SK-N-SH treated with all-trans-retinoic acid at 6 μM for 48 hours (cell line): ENCODE measurements around the gene RBM24.

ENCODE experiments used
- ATAC-seq: fragments of 200-7000 bp; cut with Tn5 transposase; 3 replicates; pipeline ENCODE4 v1.9.1; 2020; ENCODE audit warnings: mild to moderate bottlenecking, moderate library complexity
- ARNTL ChIP-seq: fragments of 450-650 bp; formaldehyde crosslinking; IDR thresholded peaks from 2 replicates; pipeline ENCODE4 v1.5.0; 2020; ENCODE audit warnings: low read depth, mild to moderate bottlenecking, moderate library complexity, borderline replicate concordance
- BACH2 ChIP-seq: fragments of 250-450 bp; sonication (Bioruptor Pico); IDR thresholded peaks from 2 replicates; pipeline ENCODE4 v1.9.0; 2021; ENCODE audit warnings: mild to moderate bottlenecking, borderline replicate concordance
- CSDC2 ChIP-seq: fragments of 250-450 bp; sonication (Bioruptor Pico); IDR thresholded peaks from 2 replicates; pipeline ENCODE4 v1.5.0; 2020; ENCODE audit warnings: mild to moderate bottlenecking, moderate library complexity
- ESRRG ChIP-seq: fragments of 250-450 bp; sonication (Bioruptor Pico); IDR thresholded peaks from 2 replicates; pipeline ENCODE4 v1.6.1; 2021; ENCODE audit warnings: mild to moderate bottlenecking
- GLIS3 ChIP-seq: fragments of 250-450 bp; sonication (Bioruptor Pico); IDR thresholded peaks from 2 replicates; pipeline ENCODE4 v1.5.0; 2020; ENCODE audit warnings: mild to moderate bottlenecking, moderate library complexity
- ISL1 ChIP-seq: fragments of 250-450 bp; sonication (Bioruptor Pico); IDR thresholded peaks from 2 replicates; pipeline ENCODE4 v2.1.2; 2022; ENCODE audit warnings: mild to moderate bottlenecking, moderate library complexity
- OSR1 ChIP-seq: fragments of 250-450 bp; sonication (Bioruptor Pico); IDR thresholded peaks from 2 replicates; pipeline ENCODE4 v1.8.0; 2022; ENCODE audit warnings: moderate library complexity, mild to moderate bottlenecking, inconsistent platforms
- PPARA ChIP-seq: fragments of 250-450 bp; sonication (Bioruptor Pico); IDR thresholded peaks from 2 replicates; pipeline ENCODE4 v1.5.0; 2020; ENCODE audit warnings: mild to moderate bottlenecking, borderline replicate concordance
- RARB ChIP-seq: fragments of 250-450 bp; sonication (Bioruptor Pico); IDR thresholded peaks from 2 replicates; pipeline ENCODE4 v1.8.0; 2021; ENCODE audit warnings: mild to moderate bottlenecking, moderate library complexity
- TCF4 ChIP-seq: fragments of 250-450 bp; sonication (Bioruptor Pico); IDR thresholded peaks from 2 replicates; pipeline ENCODE4 v1.8.0; 2021; ENCODE audit warnings: mild to moderate bottlenecking, moderate library complexity, borderline replicate concordance
- TOX ChIP-seq: fragments of 250-450 bp; sonication (Bioruptor Pico); IDR thresholded peaks from 2 replicates; pipeline ENCODE4 v1.8.0; 2021; ENCODE audit warnings: mild to moderate bottlenecking, moderate library complexity, borderline replicate concordance
- ZC3H10 ChIP-seq: fragments of 250-450 bp; sonication (Bioruptor Pico); IDR thresholded peaks from 2 replicates; pipeline ENCODE4 v1.5.1; 2021; ENCODE audit warnings: mild to moderate bottlenecking, moderate library complexity
- ZFP3 ChIP-seq: fragments of 250-450 bp; sonication (Bioruptor Pico); IDR thresholded peaks from 2 replicates; pipeline ENCODE4 v1.5.0; 2020; ENCODE audit warnings: mild to moderate bottlenecking, moderate library complexity
- ZFP30 ChIP-seq: fragments of 450-650 bp; formaldehyde crosslinking; IDR thresholded peaks from 2 replicates; pipeline ENCODE4 v1.5.0; 2022; ENCODE audit warnings: mild to moderate bottlenecking, moderate library complexity
- ZNF70 ChIP-seq: fragments of 450-650 bp; formaldehyde crosslinking; IDR thresholded peaks from 2 replicates; pipeline ENCODE4 v1.5.0; 2020; ENCODE audit warnings: mild to moderate bottlenecking, moderate library complexity
- ZNF8 ChIP-seq: fragments of 450-650 bp; formaldehyde crosslinking; IDR thresholded peaks from 2 replicates; pipeline ENCODE4 v1.5.0; 2020; ENCODE audit warnings: mild to moderate bottlenecking, moderate library complexity
- TF ChIP-seq, protein P1 (sequence below): fragments of 250-450 bp; sonication (Bioruptor Pico); IDR thresholded peaks from 2 replicates; pipeline ENCODE4 v1.5.1; 2020; ENCODE audit warnings: low read depth, mild to moderate bottlenecking, moderate library complexity
- TF ChIP-seq, protein P2 (sequence below): fragments of 250-450 bp; sonication (Bioruptor Pico); IDR thresholded peaks from 2 replicates; pipeline ENCODE4 v1.8.0; 2021; ENCODE audit warnings: low read depth, mild to moderate bottlenecking, moderate library complexity, borderline replicate concordance
- TF ChIP-seq, protein P3 (sequence below): fragments of 250-450 bp; sonication (Bioruptor Pico); IDR thresholded peaks from 2 replicates; pipeline ENCODE4 v1.5.1; 2021; ENCODE audit warnings: mild to moderate bottlenecking, moderate library complexity
- TF ChIP-seq, protein P4 (sequence below): fragments of 250-450 bp; sonication (Bioruptor Pico); IDR thresholded peaks from 2 replicates; pipeline ENCODE4 v1.8.0; 2020; ENCODE audit warnings: mild to moderate bottlenecking, moderate library complexity, borderline replicate concordance

Gene RBM24

DNA sequence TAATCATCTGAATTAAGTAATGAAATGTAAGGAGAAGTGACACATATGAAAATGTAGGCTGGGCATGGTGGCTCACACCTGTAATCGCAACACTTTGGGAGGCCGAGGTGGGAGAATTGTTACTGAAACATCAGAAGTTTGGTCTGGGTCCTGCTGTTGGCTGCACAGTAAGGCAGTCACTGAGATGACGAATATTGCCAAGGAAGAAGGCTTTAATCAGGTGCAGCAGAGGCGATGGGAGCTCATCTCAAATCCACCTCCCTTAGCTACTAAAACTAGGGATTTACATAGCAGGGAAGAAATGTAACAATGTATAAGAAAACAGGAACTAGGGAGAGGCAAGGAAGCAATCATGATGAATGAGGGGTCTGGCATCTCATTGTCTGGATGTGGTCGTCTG is 50.1 kb downstream of the RBM24 start:
- TF ChIP-seq, protein P1, sequence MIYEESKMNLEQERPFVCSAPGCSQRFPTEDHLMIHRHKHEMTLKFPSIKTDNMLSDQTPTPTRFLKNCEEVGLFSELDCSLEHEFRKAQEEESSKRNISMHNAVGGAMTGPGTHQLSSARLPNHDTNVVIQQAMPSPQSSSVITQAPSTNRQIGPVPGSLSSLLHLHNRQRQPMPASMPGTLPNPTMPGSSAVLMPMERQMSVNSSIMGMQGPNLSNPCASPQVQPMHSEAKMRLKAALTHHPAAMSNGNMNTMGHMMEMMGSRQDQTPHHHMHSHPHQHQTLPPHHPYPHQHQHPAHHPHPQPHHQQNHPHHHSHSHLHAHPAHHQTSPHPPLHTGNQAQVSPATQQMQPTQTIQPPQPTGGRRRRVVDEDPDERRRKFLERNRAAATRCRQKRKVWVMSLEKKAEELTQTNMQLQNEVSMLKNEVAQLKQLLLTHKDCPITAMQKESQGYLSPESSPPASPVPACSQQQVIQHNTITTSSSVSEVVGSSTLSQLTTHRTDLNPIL (CRISPR knock-in tag): no peak
- TF ChIP-seq TCF4 (CRISPR knock-in tag): no peak
- TF ChIP-seq, protein P2, sequence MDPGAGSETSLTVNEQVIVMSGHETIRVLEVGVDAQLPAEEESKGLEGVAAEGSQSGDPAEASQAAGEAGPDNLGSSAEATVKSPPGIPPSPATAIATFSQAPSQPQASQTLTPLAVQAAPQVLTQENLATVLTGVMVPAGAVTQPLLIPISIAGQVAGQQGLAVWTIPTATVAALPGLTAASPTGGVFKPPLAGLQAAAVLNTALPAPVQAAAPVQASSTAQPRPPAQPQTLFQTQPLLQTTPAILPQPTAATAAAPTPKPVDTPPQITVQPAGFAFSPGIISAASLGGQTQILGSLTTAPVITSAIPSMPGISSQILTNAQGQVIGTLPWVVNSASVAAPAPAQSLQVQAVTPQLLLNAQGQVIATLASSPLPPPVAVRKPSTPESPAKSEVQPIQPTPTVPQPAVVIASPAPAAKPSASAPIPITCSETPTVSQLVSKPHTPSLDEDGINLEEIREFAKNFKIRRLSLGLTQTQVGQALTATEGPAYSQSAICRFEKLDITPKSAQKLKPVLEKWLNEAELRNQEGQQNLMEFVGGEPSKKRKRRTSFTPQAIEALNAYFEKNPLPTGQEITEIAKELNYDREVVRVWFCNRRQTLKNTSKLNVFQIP (CRISPR knock-in tag): no peak
- TF ChIP-seq ZC3H10 (CRISPR knock-in tag): no peak
- TF ChIP-seq ZFP30 (CRISPR knock-in tag): no peak
- TF ChIP-seq, protein P3, sequence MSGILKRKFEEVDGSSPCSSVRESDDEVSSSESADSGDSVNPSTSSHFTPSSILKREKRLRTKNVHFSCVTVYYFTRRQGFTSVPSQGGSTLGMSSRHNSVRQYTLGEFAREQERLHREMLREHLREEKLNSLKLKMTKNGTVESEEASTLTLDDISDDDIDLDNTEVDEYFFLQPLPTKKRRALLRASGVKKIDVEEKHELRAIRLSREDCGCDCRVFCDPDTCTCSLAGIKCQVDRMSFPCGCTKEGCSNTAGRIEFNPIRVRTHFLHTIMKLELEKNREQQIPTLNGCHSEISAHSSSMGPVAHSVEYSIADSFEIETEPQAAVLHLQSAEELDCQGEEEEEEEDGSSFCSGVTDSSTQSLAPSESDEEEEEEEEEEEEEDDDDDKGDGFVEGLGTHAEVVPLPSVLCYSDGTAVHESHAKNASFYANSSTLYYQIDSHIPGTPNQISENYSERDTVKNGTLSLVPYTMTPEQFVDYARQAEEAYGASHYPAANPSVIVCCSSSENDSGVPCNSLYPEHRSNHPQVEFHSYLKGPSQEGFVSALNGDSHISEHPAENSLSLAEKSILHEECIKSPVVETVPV (CRISPR knock-in tag): no peak
- TF ChIP-seq RARB (CRISPR knock-in tag): no peak
- no peak for TF ChIP-seq CSDC2 (CRISPR knock-in tag)
- TF ChIP-seq ESRRG (CRISPR knock-in tag): no peak
- TF ChIP-seq ZFP3 (CRISPR knock-in tag): no peak
- no peak for TF ChIP-seq PPARA (CRISPR knock-in tag)
- TF ChIP-seq ZNF8 (CRISPR knock-in tag): no peak
- no peak for TF ChIP-seq ISL1 (CRISPR knock-in tag)
- no peak for TF ChIP-seq ARNTL
- TF ChIP-seq ZNF70 (CRISPR knock-in tag): no peak
- TF ChIP-seq GLIS3 (CRISPR knock-in tag): no peak
- ATAC-seq: no peak

DNA sequence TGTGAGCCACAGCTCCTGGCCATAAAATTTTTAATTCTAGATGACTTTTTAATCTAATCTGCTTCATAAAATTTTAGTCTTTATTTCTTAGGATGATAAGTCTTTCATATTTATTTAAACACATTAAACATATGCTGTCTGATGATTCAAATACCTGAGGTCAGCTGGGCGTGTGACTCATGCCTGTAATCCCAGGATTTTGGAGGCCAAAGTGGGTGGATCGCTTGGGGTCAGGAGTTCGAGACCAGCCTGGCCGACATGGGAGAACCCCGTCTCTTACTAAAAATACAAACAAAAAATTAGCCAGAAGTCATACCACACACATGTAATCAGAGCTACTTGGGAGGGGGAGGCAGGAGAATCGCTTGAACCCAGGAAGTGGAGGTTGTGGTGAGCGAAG is 53.1 kb downstream of the RBM24 start:
- no peak for ATAC-seq
- TF ChIP-seq, protein P4, sequence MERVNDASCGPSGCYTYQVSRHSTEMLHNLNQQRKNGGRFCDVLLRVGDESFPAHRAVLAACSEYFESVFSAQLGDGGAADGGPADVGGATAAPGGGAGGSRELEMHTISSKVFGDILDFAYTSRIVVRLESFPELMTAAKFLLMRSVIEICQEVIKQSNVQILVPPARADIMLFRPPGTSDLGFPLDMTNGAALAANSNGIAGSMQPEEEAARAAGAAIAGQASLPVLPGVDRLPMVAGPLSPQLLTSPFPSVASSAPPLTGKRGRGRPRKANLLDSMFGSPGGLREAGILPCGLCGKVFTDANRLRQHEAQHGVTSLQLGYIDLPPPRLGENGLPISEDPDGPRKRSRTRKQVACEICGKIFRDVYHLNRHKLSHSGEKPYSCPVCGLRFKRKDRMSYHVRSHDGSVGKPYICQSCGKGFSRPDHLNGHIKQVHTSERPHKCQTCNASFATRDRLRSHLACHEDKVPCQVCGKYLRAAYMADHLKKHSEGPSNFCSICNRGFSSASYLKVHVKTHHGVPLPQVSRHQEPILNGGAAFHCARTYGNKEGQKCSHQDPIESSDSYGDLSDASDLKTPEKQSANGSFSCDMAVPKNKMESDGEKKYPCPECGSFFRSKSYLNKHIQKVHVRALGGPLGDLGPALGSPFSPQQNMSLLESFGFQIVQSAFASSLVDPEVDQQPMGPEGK (CRISPR knock-in tag): no peak
- TF ChIP-seq, protein P2 (CRISPR knock-in tag): no peak
- TF ChIP-seq OSR1 (CRISPR knock-in tag) (no peak), ZNF8 (CRISPR knock-in tag) (no peak), ZC3H10 (CRISPR knock-in tag) (no peak), TOX (CRISPR knock-in tag) (no peak), TCF4 (CRISPR knock-in tag) (no peak), ISL1 (CRISPR knock-in tag) (no peak), ZFP3 (CRISPR knock-in tag) (no peak), BACH2 (CRISPR knock-in tag) (no peak)
- TF ChIP-seq, protein P1 (CRISPR knock-in tag): no peak
- TF ChIP-seq, protein P3 (CRISPR knock-in tag): no peak
